ENCODE results near the gene LAMA2.

GRCh38 chr6:128997880-128998279, 114.9 kb downstream of the LAMA2 start:
- TF ChIP-seq CEBPB (IDR thresholded peaks at IDR 0.05) (no peak), EGR1 (IDR thresholded peaks at IDR 0.05) (no peak), EP300 (IDR thresholded peaks at IDR 0.05; ENCODE audit: borderline replicate concordance) (no peak), CREB1 (IDR thresholded peaks at IDR 0.05; ENCODE audit: low read depth) (no peak), TCF12 (IDR thresholded peaks at IDR 0.05; ENCODE audit: low read depth) (no peak), RAD21 (IDR thresholded peaks at IDR 0.05; ENCODE audit: low read depth) (no peak), REST (IDR thresholded peaks at IDR 0.05; ENCODE audit: low read depth) (no peak), MAX (IDR thresholded peaks at IDR 0.05) (no peak), TAF1 (IDR thresholded peaks at IDR 0.05; ENCODE audit: low read depth) (no peak), ZBTB7A (IDR thresholded peaks at IDR 0.05; ENCODE audit: low read depth) (no peak), TEAD4 (IDR thresholded peaks at IDR 0.05) (no peak), FOXM1 (IDR thresholded peaks at IDR 0.05; ENCODE audit: borderline replicate concordance, low read depth) (no peak), USF1 (IDR thresholded peaks at IDR 0.05) (no peak), YY1 (IDR thresholded peaks at IDR 0.05; ENCODE audit: low read depth) (no peak)
